GM12872 (cell line): ENCODE measurements around the gene TEAD1.

ENCODE experiments used
- TF ChIP-seq, protein P1 (sequence below): IDR thresholded peaks from 3 replicates; pipeline ENCODE4 v1.5.1; 2011; ENCODE audit warnings: low read depth, mild to moderate bottlenecking, low read length, moderate library complexity; ENCODE audit not compliant: insufficient read depth

The TEAD1 gene

DNA sequence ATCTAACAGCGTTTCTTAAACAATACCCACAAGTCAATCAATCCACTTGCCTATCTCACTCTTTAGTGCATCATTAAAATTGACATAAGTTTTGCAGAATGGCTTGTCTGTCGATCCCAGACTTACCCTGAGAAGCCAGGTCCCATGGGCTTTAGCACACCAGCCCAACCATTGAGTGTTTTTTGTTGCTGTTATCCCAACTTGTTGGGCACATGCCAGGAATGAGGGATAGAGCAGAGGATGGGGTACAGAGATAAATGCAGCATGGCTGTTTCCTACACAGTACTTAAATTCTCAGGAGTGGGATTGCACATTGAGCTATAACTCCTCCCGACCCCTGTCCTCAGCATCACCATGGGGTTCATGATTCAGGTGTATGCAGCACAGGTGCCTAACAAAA, 270.7 kb downstream of the TEAD1 start:
- TF ChIP-seq, protein P1, sequence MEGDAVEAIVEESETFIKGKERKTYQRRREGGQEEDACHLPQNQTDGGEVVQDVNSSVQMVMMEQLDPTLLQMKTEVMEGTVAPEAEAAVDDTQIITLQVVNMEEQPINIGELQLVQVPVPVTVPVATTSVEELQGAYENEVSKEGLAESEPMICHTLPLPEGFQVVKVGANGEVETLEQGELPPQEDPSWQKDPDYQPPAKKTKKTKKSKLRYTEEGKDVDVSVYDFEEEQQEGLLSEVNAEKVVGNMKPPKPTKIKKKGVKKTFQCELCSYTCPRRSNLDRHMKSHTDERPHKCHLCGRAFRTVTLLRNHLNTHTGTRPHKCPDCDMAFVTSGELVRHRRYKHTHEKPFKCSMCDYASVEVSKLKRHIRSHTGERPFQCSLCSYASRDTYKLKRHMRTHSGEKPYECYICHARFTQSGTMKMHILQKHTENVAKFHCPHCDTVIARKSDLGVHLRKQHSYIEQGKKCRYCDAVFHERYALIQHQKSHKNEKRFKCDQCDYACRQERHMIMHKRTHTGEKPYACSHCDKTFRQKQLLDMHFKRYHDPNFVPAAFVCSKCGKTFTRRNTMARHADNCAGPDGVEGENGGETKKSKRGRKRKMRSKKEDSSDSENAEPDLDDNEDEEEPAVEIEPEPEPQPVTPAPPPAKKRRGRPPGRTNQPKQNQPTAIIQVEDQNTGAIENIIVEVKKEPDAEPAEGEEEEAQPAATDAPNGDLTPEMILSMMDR: no peak

DNA sequence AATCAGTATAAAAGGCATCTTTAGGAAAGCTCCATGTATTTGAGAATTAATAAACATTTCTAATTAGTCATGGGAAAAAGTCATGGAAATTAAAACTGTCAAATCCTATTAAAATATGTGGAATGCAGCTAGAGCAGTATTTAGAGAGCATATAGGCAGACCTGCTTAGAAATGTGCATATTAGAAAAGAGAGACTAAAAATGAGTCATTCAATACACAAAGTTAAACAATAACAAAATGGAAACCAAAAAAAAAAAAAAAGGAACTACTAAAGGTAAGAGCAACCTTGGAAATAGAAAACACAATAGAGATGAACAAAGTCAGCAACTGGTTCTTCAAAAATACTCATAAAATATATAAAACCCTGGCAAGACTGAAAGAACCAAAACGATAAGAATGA, 275.2 kb downstream of the TEAD1 start:
- TF ChIP-seq, protein P1: no peak

DNA sequence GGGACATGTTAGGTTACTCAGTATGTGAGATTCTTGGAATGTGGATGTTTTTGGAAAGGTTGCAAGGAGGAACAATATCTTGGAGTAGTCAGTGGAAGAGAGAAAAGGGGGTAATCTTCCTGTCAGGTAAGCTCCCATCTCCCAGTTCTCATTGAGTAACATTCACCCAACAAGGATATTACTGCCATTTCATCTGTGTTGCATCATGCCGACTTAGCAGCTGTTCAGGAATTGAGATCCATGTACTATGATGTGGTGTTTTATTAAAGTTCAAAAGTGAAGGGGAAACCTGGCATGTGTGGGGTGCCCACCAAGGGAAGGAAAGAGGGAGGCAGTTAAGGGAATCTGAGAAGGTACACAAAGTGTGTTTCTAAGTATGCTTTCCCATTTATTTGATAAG, 276.4 kb downstream of the TEAD1 start:
- TF ChIP-seq, protein P1: no peak

DNA sequence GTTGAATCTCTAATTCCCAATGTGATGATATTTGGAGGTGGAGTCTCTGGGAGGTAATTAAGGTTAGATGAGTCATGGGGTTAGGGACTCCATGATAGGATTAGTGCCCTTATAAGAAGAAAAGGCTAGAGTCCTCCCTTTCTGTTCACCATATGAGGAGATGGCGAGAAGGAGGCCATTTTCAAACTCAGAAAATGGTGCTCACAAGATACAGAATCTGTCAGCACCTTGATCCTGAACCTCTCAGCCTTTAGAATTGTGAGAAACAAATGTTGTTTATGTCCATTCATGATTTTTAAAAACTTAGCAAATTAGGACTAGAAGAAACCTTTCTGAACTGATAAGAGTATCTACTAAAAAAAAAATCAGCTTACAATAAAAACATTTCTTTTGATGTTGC, 277.2 kb downstream of the TEAD1 start:
- TF ChIP-seq, protein P1: no peak

DNA sequence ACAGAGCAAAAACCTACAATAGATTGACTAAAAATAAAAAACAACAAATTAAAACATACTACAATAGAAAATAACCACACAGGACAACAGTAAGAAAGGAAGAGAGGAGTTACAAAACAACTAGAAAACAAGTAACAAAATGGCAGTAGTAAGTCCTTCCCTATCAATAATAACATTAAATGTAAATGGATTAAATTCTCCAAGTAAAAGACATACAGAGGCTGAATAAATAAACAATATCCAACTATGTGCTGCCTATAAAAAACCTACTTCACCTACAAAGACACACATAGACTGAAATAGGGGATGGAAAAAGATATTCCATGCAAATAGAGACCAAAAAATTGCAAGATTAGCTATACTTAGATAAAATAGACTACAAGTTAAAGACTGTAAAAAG, 277.9 kb downstream of the TEAD1 start:
- TF ChIP-seq, protein P1: no peak

DNA sequence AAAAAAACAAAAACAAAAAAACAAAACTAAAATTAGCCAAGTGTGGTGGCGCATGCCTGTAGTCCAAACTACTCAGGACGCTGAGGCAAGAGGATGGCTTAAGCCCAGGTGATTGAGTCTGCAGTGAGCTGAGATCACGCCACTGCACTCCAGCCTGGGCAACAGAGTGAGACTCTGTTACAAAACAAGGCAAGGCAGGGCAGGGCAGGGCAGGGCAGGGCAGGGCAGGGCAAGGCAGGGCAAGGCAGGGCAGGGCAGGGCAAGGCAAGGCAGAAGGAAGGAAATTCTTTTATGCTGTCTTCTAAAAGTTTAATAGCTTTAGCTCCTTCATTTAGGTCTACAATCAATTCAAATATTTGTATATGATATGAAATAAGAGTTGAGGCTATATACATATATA, 284.8 kb downstream of the TEAD1 start:
- TF ChIP-seq, protein P1: no peak

DNA sequence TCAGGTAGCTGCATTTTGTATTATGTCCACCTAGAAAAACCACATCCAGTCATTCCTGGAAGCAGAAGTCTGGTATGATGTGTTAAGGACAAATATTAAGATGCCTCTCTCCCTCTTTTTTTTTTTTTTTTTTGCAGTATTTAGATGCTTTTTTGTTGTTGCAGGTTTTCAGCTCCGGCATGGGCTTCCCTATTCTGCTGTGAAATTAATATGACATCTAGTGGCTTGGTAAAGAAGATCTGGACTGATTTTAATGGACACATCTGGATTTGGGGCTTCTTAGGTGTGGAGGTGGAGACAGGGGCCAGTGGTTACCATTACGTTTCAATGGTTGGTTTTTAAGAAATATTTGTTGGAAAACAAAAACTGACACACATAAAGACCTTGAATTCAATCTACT, 287.4 kb downstream of the TEAD1 start:
- TF ChIP-seq, protein P1: no peak

DNA sequence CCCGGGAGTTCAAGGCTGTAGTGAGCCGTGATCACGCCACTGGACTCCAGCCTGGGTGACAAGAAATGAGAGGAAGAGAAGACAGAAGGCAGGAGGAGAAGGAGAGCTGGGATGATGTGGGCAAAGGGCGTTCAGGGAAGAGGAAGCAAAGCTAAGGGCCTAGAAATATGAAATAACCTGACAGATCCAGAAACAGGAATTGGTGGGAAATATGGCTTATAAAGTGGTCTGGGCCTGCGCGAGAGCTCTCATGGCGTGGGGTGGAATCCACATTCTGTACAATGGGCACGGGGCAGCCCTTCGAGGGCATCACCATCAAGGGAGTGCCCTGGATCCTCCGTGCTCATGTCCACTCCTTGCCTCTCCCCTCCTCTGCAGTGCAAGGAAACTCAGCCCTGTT, 288.1 kb downstream of the TEAD1 start:
- TF ChIP-seq, protein P1: no peak
